NCI-H2081 (cell line): Measurements from ENCODE around the gene PRKCB.
A peak's percentile ranks its signal among the peaks of the same experiment; 100 is the strongest.
"Not testable (repeated sequence)": the region's sequence is repeated elsewhere in the genome, so short reads cannot be mapped to it uniquely, and the experiment has no call there.

Source experiments
- DNase-seq, 2 experiments: peaks; one replicate each; lab custom pipeline; 2025; lab: John Stamatoyannopoulos, UW

PRKCB gene

DNA sequence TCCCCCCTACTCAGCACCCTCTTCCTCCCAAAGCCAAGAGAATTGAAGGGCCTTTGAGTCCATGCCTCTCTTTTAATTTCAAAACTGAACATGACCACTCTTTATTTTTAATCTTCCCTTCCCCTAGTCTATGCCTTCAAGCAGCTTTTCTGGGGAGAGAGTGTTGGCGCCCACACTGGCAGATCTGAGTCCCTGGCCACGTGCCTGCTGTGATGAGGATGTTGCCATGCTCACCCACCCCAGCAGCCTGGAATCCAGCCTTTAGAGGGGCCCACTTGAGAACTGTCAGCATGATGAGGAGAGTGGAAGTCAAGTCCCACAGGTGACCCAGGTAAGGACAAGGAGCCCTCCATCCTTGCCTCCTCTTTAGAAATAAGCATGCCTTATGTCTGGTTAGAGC lies 400.0 kb downstream of the PRKCB start:
- no peak for DNase-seq

DNA sequence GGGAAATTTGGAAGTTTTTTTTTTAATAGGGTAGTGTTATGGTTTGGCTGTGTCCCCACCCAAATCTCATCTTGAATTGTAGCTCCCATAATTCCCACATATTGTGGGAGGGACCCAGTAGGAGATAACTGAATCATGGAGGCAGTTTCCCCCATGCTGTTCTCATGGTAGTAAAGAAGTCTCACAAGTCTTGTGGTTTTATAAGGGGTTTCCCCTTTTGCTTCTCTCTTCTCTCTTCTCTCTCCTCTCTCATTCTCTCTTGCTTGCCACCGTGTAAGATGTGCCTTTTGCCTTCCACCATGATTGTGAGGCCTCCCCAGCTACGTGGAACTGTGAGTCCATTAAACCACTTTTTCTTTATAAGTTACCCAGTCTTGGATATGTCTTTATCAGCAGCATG lies 403.1 kb downstream of the PRKCB start:
- DNase-seq = not testable (repeated sequence)

DNA sequence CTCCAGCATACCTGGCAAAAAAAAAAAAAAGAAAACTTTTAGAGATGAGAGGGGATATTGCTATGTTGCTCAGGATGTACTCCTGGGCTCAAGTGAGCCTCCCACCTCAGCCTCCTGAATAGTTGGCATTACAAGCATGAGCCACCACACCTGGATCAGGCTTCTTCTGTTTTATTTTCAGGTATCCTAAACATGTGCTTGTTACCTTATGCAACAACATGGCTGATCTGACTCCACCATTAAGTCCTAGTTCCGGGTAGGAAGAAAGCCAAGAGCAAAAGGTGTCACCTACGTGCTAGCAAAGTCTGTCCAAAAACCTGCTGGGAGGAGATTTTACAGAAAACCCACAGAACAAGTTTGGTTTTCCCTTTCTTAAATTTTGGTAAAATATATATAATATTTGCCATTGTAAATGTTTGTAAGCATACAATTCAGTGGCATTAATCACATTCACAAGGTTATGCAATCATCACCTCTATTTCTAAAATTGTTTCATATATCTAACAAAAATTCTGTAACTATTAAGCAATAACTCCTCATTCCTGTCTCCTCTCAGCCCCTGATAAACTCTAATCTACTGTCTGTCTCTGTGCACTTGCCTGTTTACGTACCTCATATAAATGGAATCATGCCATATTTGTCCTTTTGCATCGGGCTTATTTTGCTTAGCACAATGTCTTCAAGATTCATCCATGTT lies 411.3 kb downstream of the PRKCB start:
- DNase-seq = no peak

DNA sequence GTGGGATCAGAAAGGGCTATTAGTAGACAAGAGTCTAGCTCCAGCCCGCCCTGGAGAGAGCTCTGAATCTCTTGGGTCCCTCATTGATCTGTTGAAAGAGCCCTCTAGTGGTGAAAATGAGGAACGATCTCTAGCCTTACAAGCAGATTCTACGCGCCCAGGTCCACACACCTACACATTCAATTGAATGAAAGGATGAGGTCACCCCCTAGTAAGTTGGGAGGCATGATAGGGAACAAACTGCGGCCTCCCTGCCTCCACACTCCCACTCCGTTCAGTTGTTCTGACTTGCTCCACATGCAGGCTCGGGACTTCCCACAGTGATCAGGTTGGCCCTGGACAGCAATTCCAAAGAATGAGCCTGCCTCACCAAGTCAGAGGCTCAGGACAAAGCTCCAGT lies 417.4 kb downstream of the PRKCB start:
- DNase-seq = peak in 1 of 2 experiments; percentile 1

DNA sequence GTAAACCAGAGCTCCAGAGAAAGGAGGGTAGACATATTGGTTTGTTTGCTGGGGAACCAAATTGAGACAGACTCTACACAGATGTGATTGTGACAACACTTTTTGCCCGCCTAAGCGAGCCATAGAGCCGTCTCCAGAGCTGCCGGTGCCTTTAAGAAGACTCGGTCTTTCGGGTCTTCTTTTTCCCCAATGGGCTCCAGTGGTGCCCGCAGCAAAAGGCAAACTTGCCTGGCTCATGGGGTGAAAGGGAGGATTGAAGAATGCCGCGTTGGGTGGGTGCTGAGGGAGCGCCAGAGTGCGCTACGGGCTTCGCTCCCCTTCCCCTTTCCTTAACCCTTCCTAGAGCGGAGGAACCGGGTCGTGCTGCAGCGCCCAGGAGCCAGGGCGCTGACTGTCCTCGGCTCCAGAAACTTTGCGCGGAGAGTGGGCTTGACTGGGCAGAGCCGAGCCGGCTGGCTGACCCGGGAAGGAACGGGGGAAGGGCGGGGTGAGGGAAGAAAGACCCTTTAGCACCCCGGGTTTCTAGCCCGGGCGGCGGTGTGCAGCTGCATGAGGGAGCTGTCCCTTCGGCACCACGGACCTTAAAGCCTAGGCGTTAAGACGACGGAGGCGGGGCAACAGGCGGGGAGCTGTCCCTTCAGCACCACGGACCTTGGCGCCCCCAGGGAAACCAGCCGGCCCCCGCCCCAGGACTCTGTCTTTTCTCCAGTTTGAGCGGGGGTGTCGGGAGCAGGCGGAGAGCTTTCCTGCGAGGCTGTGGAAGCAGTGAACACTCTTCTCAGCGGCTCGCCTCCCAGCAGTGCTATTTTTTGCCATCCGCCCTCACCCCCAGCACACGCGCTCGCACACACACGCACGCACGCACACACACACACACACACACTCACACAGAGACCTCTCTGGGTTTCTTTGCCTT lies 419.9 kb downstream of the PRKCB start, which contains the start of gene CACNG3:
CACNG3 (plus strand) TSS at position 880 of the 916 bp plus-strand sequence. CDS start 420 bp downstream, outside the sequence.
- DNase-seq = no peak

DNA sequence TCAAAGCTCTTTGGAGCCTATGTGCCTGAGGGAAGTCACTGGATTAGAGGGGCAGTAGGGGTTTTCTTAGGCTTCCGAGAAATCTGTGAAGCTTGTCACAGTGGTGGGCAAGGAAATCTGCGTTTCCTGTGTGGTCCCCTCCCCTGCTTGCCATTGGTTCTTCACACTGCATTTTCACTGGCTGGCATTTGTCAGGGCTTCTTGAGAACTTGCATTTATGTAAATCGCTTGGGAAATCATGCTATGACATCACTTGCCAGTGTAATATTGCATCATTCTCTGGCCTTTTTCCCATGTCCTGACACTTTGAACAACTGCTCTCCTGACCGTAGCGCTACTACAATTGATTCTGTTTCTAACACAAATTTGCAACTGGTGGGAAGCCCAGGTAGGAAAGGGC lies 422.2 kb downstream of the PRKCB start:
- no peak for DNase-seq

DNA sequence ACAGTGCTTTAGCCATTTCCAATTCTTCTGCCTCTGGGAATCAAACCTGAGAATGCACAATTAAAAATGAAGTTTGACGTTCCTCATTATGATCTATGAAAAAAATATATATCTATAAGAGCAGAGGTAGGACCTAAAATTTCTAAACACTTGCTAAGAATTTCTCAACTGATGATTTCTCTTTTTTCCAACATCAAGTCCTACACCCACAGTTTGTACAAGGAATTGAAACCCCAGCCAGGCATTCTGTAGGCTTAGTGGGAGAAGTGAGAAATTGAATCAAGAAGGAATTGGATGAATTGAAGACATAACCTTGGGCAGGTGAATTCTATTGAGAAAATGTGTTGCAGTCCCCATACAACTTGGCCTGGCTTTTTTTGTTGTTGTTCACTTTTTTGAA lies 423.0 kb downstream of the PRKCB start:
- DNase-seq = no peak

DNA sequence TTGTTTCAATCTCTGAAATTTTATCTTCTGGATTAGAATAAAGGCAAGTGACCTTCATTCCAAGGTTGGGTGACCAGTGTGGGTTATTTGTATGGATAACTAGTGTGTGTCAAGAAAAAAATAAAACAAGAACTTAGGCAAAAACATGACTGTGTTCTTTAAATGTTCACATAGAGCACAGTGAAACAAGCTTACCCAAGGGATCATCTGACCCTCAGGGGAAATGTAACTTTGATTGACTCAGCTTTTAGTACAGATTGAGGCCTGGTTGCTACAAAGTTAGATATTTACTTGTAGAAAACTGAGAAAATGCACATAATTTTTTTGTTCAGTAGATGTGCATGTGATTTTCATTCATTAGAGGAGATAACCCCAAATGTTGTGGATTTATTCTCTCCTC lies 427.0 kb downstream of the PRKCB start:
- DNase-seq = no peak
